ENCODE measurements around the gene GRID1. TPM values are rescaled to one million over a fixed set of nuclear protein-coding genes. Genes with fewer than 3 reads are reported as not detected.

GRID1 gene
- total and polyA plus RNA-seq, 10 of the 15 experiments (the other 5 are each of a cell fraction or from before 2014, with no cell fraction given) = 0.04 to 0.62 (median 0.08) TPM; not detected in 5

DNA sequence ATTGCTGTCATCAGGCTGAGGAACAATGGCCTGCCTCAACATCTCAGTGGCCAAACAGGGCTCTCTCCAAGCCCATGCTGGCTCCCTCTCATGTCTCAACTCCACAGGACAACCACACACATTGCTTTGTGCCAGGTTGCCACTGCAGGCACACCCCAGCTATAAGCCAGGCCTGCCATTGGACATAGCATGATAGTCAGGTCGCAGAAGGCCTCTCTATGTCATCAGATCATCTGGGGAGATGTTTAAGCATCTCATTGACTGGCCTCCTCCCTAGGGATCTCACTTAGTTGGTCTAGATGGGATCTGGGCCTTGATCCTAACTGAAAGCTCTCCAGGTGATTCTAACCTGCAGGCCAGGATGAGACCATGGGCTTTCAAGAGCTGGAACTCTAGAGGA is 257.2 kb downstream of the GRID1 start:
- no peak overlapping the region for H3K4me3 ChIP-seq
- ChIA-PET POLR2A (no interaction called here), CTCF (interaction anchor here (1.3 kb wide), 1 partner anchor 30 kb away, joined by 4 read pairs; no protein-coding TSS in a partner anchor), SMC1A (ENCODE audit: uncharacterized antibody, unreplicated experiment) (no interaction called here), RAD21 (ENCODE audit: unreplicated experiment) (interaction anchor here (0.9 kb wide), 1 partner anchor 114 kb away, joined by 3 read pairs; no protein-coding TSS in a partner anchor)
- no TSS peak for BruUV-seq (replicated peaks)
- ATAC-seq (no peak), DNase-seq (ENCODE audit: low read depth, low spot score) (no peak), FAIRE-seq (no peak)
- intact Hi-C loops (cut with micrococcal nuclease; ENCODE audit: unreplicated experiment) (no loop called here), in situ Hi-C loops (cut with MboI) (no loop called here)
- no peak for TF ChIP-seq TCF12 (IDR thresholded peaks at IDR 0.05; ENCODE audit: low read depth, low read length)
- TF ChIP-seq, protein P1, sequence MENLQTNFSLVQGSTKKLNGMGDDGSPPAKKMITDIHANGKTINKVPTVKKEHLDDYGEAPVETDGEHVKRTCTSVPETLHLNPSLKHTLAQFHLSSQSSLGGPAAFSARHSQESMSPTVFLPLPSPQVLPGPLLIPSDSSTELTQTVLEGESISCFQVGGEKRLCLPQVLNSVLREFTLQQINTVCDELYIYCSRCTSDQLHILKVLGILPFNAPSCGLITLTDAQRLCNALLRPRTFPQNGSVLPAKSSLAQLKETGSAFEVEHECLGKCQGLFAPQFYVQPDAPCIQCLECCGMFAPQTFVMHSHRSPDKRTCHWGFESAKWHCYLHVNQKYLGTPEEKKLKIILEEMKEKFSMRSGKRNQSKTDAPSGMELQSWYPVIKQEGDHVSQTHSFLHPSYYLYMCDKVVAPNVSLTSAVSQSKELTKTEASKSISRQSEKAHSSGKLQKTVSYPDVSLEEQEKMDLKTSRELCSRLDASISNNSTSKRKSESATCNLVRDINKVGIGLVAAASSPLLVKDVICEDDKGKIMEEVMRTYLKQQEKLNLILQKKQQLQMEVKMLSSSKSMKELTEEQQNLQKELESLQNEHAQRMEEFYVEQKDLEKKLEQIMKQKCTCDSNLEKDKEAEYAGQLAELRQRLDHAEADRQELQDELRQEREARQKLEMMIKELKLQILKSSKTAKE (IDR thresholded peaks at IDR 0.05; ENCODE audit: low read depth, poor library complexity, severe bottlenecking) = no peak
- TF ChIP-seq, protein P2, sequence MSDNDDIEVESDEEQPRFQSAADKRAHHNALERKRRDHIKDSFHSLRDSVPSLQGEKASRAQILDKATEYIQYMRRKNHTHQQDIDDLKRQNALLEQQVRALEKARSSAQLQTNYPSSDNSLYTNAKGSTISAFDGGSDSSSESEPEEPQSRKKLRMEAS (IDR thresholded peaks at IDR 0.05; ENCODE audit: low read depth, low read length) = no peak
- no peak for TF ChIP-seq BACH1 (IDR thresholded peaks at IDR 0.05; ENCODE audit: borderline replicate concordance)
- TF ChIP-seq, protein P3, sequence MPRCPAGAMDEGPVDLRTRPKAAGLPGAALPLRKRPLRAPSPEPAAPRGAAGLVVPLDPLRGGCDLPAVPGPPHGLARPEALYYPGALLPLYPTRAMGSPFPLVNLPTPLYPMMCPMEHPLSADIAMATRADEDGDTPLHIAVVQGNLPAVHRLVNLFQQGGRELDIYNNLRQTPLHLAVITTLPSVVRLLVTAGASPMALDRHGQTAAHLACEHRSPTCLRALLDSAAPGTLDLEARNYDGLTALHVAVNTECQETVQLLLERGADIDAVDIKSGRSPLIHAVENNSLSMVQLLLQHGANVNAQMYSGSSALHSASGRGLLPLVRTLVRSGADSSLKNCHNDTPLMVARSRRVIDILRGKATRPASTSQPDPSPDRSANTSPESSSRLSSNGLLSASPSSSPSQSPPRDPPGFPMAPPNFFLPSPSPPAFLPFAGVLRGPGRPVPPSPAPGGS (IDR thresholded peaks at IDR 0.05; ENCODE audit: borderline replicate concordance, insufficient read depth, low read depth, low read length, poor library complexity, severe bottlenecking) = no peak
- TF ChIP-seq, protein P4, sequence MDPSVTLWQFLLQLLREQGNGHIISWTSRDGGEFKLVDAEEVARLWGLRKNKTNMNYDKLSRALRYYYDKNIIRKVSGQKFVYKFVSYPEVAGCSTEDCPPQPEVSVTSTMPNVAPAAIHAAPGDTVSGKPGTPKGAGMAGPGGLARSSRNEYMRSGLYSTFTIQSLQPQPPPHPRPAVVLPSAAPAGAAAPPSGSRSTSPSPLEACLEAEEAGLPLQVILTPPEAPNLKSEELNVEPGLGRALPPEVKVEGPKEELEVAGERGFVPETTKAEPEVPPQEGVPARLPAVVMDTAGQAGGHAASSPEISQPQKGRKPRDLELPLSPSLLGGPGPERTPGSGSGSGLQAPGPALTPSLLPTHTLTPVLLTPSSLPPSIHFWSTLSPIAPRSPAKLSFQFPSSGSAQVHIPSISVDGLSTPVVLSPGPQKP (IDR thresholded peaks at IDR 0.05; ENCODE audit: low read depth, low read length) = no peak
- no peak for TF ChIP-seq EZH2 (IDR thresholded peaks at IDR 0.05; ENCODE audit: borderline replicate concordance, control insufficient read depth, low read depth, low read length)
- TF ChIP-seq, protein P5, sequence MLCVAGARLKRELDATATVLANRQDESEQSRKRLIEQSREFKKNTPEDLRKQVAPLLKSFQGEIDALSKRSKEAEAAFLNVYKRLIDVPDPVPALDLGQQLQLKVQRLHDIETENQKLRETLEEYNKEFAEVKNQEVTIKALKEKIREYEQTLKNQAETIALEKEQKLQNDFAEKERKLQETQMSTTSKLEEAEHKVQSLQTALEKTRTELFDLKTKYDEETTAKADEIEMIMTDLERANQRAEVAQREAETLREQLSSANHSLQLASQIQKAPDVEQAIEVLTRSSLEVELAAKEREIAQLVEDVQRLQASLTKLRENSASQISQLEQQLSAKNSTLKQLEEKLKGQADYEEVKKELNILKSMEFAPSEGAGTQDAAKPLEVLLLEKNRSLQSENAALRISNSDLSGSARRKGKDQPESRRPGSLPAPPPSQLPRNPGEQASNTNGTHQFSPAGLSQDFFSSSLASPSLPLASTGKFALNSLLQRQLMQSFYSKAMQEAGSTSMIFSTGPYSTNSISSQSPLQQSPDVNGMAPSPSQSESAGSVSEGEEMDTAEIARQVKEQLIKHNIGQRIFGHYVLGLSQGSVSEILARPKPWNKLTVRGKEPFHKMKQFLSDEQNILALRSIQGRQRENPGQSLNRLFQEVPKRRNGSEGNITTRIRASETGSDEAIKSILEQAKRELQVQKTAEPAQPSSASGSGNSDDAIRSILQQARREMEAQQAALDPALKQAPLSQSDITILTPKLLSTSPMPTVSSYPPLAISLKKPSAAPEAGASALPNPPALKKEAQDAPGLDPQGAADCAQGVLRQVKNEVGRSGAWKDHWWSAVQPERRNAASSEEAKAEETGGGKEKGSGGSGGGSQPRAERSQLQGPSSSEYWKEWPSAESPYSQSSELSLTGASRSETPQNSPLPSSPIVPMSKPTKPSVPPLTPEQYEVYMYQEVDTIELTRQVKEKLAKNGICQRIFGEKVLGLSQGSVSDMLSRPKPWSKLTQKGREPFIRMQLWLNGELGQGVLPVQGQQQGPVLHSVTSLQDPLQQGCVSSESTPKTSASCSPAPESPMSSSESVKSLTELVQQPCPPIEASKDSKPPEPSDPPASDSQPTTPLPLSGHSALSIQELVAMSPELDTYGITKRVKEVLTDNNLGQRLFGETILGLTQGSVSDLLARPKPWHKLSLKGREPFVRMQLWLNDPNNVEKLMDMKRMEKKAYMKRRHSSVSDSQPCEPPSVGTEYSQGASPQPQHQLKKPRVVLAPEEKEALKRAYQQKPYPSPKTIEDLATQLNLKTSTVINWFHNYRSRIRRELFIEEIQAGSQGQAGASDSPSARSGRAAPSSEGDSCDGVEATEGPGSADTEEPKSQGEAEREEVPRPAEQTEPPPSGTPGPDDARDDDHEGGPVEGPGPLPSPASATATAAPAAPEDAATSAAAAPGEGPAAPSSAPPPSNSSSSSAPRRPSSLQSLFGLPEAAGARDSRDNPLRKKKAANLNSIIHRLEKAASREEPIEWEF (IDR thresholded peaks at IDR 0.05; ENCODE audit: insufficient replicate concordance, low read depth, low read length) = no peak
- TF ChIP-seq, protein P6, sequence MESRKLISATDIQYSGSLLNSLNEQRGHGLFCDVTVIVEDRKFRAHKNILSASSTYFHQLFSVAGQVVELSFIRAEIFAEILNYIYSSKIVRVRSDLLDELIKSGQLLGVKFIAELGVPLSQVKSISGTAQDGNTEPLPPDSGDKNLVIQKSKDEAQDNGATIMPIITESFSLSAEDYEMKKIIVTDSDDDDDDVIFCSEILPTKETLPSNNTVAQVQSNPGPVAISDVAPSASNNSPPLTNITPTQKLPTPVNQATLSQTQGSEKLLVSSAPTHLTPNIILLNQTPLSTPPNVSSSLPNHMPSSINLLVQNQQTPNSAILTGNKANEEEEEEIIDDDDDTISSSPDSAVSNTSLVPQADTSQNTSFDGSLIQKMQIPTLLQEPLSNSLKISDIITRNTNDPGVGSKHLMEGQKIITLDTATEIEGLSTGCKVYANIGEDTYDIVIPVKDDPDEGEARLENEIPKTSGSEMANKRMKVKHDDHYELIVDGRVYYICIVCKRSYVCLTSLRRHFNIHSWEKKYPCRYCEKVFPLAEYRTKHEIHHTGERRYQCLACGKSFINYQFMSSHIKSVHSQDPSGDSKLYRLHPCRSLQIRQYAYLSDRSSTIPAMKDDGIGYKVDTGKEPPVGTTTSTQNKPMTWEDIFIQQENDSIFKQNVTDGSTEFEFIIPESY (IDR thresholded peaks at IDR 0.05) = no peak
- no peak overlapping the region for H3K9ac ChIP-seq (ENCODE audit: control insufficient read depth, insufficient read depth, low read length)
- H3K9me3 ChIP-seq (replicated peaks; ENCODE audit: control insufficient read depth, insufficient read depth, low read length) = no peaks in the 10 kb centered on the region
- WGBS (ENCODE audit: insufficient coverage, insufficient replicate concordance, low lambda C conversion rate, missing lambda C conversion rate) = 0% methylated on average over 1 of the region's 1 CpG
- H3K79me2 ChIP-seq (ENCODE audit: control insufficient read depth, insufficient read depth, low read length) = no peaks in the 10 kb centered on the region
- no peak overlapping the region for H3K4me2 ChIP-seq (ENCODE audit: control insufficient read depth, insufficient read depth)
- no peaks in the 10 kb centered on the region for H3K36me3 ChIP-seq (ENCODE audit: control insufficient read depth in 2 of 2, insufficient read depth in 2 of 2, low read length in 1 of 2)
- no peak overlapping the region for H3K27ac ChIP-seq (ENCODE audit: control insufficient read depth, insufficient read depth)
- peaks cover 2 to 4% of the 10 kb centered on the region in 2 experiments for H3K27me3 ChIP-seq (replicated peaks in 1 of 2; ENCODE audit: control insufficient read depth in 2 of 2, insufficient read depth in 2 of 2, low read length in 1 of 2)
- H4K20me1 ChIP-seq (ENCODE audit: control insufficient read depth, insufficient read depth) = no peaks in the 10 kb centered on the region
- no peaks in the 10 kb centered on the region for H3K4me1 ChIP-seq (ENCODE audit: control insufficient read depth, insufficient read depth, low read length)
- no peak overlapping the region for H2AFZ ChIP-seq (ENCODE audit: control insufficient read depth, low read depth, low read length)
